ENCODE results near the gene BNC2. TPM values are rescaled to one million over a fixed set of nuclear protein-coding genes. Genes with fewer than 3 reads are reported as not detected.

BNC2 gene
- total and polyA plus RNA-seq, 2 donors (not counting 1 experiment from before 2014, with no cell fraction given): 34.7 to 39.1 TPM

GRCh38 chr9:16773617-16774016 is 96.9 kb downstream of the BNC2 start:
- Histone ChIP-seq H3K9me3 (ENCODE audit: control insufficient read depth, insufficient read depth, low read depth, low read length) (no peaks in the 10 kb centered on the region), H3K4me3 (replicated peaks in 1 of 4; ENCODE audit: control extremely low read depth in 1 of 4, insufficient read depth in 1 of 4, low read depth in 3 of 4, low read length in 4 of 4) (no peak overlapping the region), H3K4me1 (ENCODE audit: control insufficient read depth, extremely low read depth, insufficient read depth, low read length) (no peaks in the 10 kb centered on the region), H3K9ac (ENCODE audit: insufficient read depth, low read length) (no peak overlapping the region), H3K36me3 (ENCODE audit: control insufficient read depth, insufficient read depth, low read length) (no peaks in the 10 kb centered on the region), H3K27ac (ENCODE audit: insufficient read depth, low read length) (no peak overlapping the region), H2AFZ (ENCODE audit: low read length) (no peak overlapping the region), H3K4me2 (ENCODE audit: extremely low read depth, insufficient read depth, low read length) (no peak overlapping the region), H4K20me1 (ENCODE audit: control insufficient read depth, extremely low read depth, insufficient read depth, low read length) (no peaks in the 10 kb centered on the region), H3K79me2 (ENCODE audit: control insufficient read depth, insufficient read depth, low read length) (peaks cover 10% of the 10 kb centered on the region), H3K27me3 (ENCODE audit: control insufficient read depth, insufficient read depth, low read length) (no peaks in the 10 kb centered on the region)
- no peak for TF ChIP-seq EZH2 (IDR thresholded peaks at IDR 0.05; ENCODE audit: low read length, missing control alignments)
- no peak for DNase-seq (ENCODE audit: low read depth in 2 of 2)

GRCh38 chr9:16773116-16773515 is 97.4 kb downstream of the BNC2 start:
- no peaks in the 10 kb centered on the region for H4K20me1 ChIP-seq (ENCODE audit: control insufficient read depth, extremely low read depth, insufficient read depth, low read length)
- no peak overlapping the region for H2AFZ ChIP-seq (ENCODE audit: low read length)
- no peak overlapping the region for H3K4me3 ChIP-seq (replicated peaks in 1 of 4; ENCODE audit: control extremely low read depth in 1 of 4, insufficient read depth in 1 of 4, low read depth in 3 of 4, low read length in 4 of 4)
- no peak overlapping the region for H3K4me2 ChIP-seq (ENCODE audit: extremely low read depth, insufficient read depth, low read length)
- DNase-seq (ENCODE audit: low read depth in 2 of 2): no peak
- no peaks in the 10 kb centered on the region for H3K27me3 ChIP-seq (ENCODE audit: control insufficient read depth, insufficient read depth, low read length)
- H3K9ac ChIP-seq (ENCODE audit: insufficient read depth, low read length): no peak overlapping the region
- no peak overlapping the region for H3K27ac ChIP-seq (ENCODE audit: insufficient read depth, low read length)
- TF ChIP-seq CTCF (conservative IDR thresholded peaks at IDR 0.05 in 1 of 2, IDR thresholded peaks at IDR 0.05 in 1 of 2; ENCODE audit: low read depth in 1 of 2, low read length in 2 of 2): no peak
- no peak for TF ChIP-seq EZH2 (IDR thresholded peaks at IDR 0.05; ENCODE audit: low read length, missing control alignments)
- H3K9me3 ChIP-seq (ENCODE audit: control insufficient read depth, insufficient read depth, low read depth, low read length): no peaks in the 10 kb centered on the region
- no peaks in the 10 kb centered on the region for H3K36me3 ChIP-seq (ENCODE audit: control insufficient read depth, insufficient read depth, low read length)
- H3K79me2 ChIP-seq (ENCODE audit: control insufficient read depth, insufficient read depth, low read length): peaks cover 10% of the 10 kb centered on the region
- no peaks in the 10 kb centered on the region for H3K4me1 ChIP-seq (ENCODE audit: control insufficient read depth, extremely low read depth, insufficient read depth, low read length)

GRCh38 chr9:16771356-16771755 is 99.1 kb downstream of the BNC2 start:
- Histone ChIP-seq H3K4me1 (ENCODE audit: control insufficient read depth, extremely low read depth, insufficient read depth, low read length) (no peaks in the 10 kb centered on the region), H3K4me3 (replicated peaks in 1 of 4; ENCODE audit: control extremely low read depth in 1 of 4, insufficient read depth in 1 of 4, low read depth in 3 of 4, low read length in 4 of 4) (no peak overlapping the region), H2AFZ (ENCODE audit: low read length) (no peak overlapping the region), H3K27ac (ENCODE audit: insufficient read depth, low read length) (no peak overlapping the region), H4K20me1 (ENCODE audit: control insufficient read depth, extremely low read depth, insufficient read depth, low read length) (no peaks in the 10 kb centered on the region), H3K9ac (ENCODE audit: insufficient read depth, low read length) (no peak overlapping the region), H3K79me2 (ENCODE audit: control insufficient read depth, insufficient read depth, low read length) (peaks cover 10% of the 10 kb centered on the region), H3K27me3 (ENCODE audit: control insufficient read depth, insufficient read depth, low read length) (no peaks in the 10 kb centered on the region), H3K36me3 (ENCODE audit: control insufficient read depth, insufficient read depth, low read length) (no peaks in the 10 kb centered on the region), H3K4me2 (ENCODE audit: extremely low read depth, insufficient read depth, low read length) (no peak overlapping the region), H3K9me3 (ENCODE audit: control insufficient read depth, insufficient read depth, low read depth, low read length) (no peaks in the 10 kb centered on the region)
- peak; percentile 22 to 47 for DNase-seq (ENCODE audit: low read depth in 2 of 2)
- no peak for TF ChIP-seq EZH2 (IDR thresholded peaks at IDR 0.05; ENCODE audit: low read length, missing control alignments)
- TF ChIP-seq CTCF (conservative IDR thresholded peaks at IDR 0.05 in 1 of 2, IDR thresholded peaks at IDR 0.05 in 1 of 2; ENCODE audit: low read depth in 1 of 2, low read length in 2 of 2): no peak

Measured in fibroblast of lung (primary cell).